NK-92 treated with Interleukin-12 subunit alpha and Interleukin-12 subunit beta, amount 100 ng/mL, for 24 hours (cell line): Measurements from ENCODE around the gene PITRM1.
"Not testable (repeated sequence)": the region's sequence is repeated elsewhere in the genome, so short reads cannot be mapped to it uniquely, and the experiment has no call there.

Experiments used
- DNase-seq: peaks from one replicate; lab custom pipeline; 2025; lab: John Stamatoyannopoulos, UW

The PITRM1 gene

DNA sequence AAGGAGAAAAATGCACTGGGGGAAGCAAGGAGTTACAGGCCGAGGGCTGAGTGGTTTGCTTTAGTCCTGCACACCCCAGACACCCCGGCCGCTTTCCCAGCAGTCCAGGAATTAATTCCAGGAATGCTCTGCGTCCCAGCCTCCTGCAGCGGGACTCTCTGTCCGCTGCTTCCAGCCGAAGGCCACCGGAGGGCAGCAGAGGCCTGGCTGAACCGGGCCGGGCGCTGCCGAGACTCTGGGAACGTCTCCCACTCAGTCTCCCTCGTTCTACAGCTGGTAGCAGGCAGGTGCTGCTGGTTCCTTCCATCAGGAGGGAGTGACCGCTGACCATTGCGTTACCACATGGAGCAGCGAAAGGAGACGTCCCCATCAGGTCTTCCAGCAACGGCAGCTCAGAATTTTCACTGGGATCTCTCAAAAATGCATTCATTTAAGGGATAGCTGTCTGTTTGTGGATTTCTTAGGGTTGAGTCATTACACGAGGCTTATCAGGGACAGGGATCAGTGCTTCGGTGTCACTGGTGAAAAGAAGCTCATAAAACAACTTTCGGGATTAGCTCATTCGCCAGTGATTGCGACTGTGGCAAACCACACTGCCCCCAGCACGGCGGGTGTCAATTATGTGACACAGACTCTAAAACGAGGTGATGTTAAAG is 24.9 kb upstream of the PITRM1 start:
- peak; percentile 67 for DNase-seq

DNA sequence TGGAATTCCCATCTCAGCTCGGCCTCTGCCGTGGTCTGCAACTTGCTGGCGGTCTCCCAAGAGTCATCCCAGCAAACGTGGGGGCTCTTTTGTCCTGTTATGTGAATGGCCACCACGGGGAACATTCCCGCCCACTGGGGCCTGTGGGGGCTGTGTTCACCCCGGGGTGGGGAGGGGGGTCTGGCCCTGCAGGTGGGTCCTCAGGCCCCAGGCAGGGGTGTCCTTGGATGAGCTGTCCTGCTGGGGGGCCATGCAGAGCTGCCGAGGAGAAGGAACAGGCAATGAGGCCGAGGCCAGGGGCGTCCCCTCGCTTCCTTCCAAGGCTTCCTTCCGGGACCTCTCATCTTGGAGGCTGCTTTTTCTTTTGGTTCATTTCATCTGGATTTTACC is 24.4 kb upstream of the PITRM1 start:
- DNase-seq: no peak

DNA sequence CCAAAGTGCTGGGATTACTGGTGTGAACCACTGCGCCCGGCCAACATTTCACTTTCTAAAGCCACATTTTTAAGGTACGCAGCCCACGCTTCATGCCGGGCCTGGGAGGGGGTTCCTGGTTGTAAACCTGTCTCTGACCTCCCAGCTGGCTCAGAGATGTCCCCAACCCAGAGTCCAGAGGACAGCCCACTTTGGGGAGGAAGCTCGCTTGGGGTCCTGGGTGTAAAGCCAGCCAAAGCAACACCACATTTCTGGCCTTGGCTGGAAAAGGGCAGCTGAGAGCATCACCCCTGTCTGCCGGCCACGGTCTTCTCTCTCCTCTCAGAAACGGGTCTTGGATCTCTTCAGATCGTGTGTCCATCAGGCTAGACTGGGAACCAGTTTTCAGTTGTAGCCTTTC is 23.9 kb upstream of the PITRM1 start:
- no peak for DNase-seq

GRCh38 chr10:3195726-3196125 is 23.1 kb upstream of the PITRM1 start:
- no peak for DNase-seq

DNA sequence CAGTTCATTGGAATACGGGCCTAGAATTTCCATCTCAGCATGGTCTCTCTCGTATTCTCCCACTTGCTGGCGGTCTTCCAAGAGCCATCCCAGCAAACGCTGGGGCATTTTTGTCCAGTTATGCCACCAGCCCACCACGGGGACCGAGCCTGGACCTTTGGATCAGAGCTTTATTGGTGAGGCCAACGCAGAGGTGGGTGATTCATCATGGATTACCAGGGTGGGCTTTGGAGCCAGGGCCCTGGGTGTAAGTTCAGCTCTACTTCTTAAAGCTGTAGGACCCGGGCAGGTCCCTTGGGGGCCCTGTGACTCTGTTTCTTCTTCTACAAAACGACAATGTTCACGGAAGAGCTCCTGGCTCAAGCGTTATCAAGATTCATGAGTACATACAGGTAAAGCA is 22.7 kb upstream of the PITRM1 start:
- no peak for DNase-seq

GRCh38 chr10:3194871-3195270 is 22.3 kb upstream of the PITRM1 start:
- no peak for DNase-seq

- no peak for DNase-seq
Observed at GRCh38 chr10:3193751-3194150, 21.2 kb upstream of the PITRM1 start.

DNA sequence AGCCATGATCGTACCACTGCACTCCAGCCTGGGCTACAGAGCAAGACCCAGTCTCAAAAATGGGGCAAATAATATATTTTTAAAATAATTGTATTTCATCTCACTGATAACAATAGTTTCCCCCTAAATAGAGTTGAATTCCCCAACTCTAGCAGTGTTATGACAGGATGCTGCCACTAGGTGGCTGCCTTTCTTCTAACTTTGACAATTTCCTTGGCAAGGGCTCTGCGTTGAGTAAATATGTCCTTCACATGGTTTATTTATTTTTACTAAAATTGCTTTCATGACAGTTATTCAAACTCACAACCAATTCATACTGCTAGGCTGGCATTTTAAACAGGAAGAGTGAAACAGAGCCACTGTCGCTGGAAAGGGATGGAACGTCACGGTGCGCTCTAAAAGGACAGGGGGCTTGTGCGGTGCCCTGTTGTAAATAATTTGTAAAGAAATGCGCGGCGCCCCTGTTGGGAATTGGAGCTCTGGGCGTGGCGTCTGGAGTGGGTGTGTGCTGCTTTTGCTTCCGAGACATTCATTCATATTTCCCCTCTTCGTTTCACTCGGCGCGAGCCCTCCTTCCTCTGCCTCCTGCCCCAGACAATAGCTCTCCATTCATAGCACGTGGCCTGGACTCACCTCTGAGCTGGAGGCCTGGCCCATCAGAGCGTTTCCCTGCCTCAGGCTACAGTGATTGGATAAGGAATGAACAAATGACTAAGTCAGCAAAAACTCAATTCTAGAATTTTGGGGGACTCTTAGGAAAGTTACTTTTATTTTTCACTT is 20.5 kb upstream of the PITRM1 start:
- DNase-seq: peak; percentile 24

DNA sequence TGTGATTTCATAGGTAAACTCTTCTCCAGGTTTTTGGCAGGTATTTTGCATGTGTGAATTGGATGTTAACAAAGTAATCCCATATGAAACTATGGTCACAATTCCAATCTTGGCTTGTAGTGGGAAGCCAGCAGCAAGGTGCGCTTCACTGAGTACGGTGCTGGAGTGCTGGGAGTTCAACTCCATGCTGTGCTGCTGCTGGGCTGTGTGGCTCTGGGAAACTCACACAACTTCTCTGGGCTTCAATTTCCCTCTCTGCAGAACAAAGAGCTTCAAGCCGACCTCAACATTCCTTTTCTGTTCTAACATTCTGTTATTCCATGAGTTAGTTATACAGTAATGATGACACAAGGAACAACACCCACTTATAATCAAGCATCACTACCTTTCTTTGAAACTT is 18.2 kb upstream of the PITRM1 start:
- no peak for DNase-seq

- not testable (repeated sequence) for DNase-seq
Observed at GRCh38 chr10:3187229-3187628, 14.6 kb upstream of the PITRM1 start.

DNA sequence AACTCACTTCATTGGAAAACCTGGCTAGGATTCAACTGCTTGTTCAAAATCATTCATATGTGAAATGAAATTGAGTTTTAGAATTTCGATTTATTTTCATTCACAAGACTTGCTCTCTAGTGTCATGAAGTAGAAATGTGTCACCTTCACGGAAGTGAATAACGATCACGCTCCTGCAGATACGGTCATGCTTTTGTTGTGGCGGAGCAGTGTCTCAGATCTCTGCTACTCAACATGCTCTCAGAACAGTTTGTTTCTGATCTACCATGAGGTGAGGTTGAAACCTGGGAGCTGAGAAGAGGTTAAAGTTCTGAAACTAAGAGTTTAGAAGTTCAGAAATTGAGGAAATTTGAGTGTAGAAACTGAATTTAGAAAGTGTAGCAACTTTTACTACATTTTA is 13.8 kb upstream of the PITRM1 start:
- no peak for DNase-seq

DNA sequence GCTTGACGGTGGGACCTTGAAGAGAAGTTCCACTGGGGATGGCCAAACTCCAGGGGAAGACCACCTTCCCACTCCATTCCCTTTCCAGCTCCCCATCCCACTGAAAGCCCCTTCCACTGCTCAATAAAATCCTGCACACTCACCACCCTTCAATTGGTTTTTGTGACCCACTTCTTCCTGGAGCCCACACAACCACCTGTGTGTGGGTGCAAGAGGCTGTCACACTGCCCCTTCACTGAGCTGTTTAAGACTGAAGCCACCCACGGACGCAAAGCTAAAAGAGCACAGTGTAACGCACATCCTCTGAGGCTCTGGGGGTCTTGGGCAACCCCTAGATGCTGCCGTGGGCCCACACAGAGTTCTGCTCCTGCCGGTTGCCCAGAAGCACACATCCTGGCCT is 12.8 kb upstream of the PITRM1 start:
- DNase-seq: no peak

GRCh38 chr10:3180355-3181025 is 7.9 kb upstream of the PITRM1 start:
- no peak for DNase-seq

DNA sequence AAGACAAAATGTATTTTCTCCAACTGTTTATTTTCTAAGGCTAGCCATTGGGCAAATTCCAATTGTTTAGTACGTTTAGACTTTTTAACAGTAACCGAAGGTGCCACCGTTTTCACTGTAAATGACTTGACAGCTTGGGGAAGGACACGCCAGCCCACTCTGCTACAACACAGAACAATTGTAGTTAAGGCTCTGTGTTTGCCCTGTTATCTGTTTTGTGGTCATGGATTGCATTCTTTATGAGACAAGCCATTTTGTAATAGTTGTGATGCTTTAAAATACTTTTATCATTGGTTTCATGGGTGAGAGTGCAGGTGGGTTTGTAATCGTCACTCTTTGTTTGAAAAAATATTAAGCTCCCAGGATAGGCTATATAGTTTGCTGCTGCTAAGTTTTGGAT is 6.6 kb upstream of the PITRM1 start:
- no peak for DNase-seq

DNA sequence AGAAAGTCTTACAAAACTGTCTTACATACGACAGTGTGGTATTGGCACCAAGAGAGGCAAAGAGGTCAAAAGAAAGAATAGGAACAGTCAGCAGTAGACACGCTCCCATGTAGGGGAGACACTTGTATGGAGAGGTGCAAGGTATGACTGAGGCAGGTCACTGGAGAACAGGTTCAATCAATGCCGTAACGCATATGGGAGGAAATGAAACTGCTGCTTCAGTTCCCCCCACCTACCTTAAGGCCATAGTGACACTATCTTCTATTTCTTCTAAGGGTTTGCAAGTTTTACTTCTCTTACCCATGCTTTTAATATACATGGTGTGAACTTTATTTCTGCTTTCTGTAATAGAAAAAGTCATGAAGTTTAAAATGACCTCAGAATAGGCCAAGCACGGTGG is 5.5 kb upstream of the PITRM1 start:
- no peak for DNase-seq

GRCh38 chr10:3173171-3173878 is 743 bp upstream of the PITRM1 start:
- DNase-seq: peak; percentile 79

- DNase-seq: no peak
Observed at GRCh38 chr10:3172081-3172445, 519 bp downstream of the PITRM1 start.

GRCh38 chr10:3171488-3171887 is 1.1 kb downstream of the PITRM1 start:
- not testable (repeated sequence) for DNase-seq

- DNase-seq: no peak
Observed at GRCh38 chr10:3169673-3170072, 2.9 kb downstream of the PITRM1 start.

DNA sequence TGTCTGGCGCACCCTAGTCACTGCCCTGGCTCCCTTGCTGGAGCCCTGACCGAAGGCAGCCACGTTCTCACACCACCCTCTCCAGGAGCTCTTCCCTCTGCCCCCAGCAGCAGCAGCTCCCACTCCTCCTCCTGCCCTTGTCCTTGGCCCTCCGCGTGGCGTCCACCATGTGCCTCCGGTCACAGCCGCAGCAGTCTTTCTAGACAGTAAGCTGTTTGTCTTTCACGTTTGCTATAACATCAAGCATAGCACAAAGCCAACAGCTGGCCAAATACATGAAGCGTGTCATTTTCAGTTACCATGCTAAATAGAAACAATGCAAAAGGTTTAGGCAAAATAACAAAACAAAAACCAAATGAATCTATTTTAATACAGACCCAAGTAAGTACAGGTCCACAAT is 3.3 kb downstream of the PITRM1 start:
- DNase-seq: no peak

- DNase-seq: no peak
Observed at GRCh38 chr10:3167611-3168330, 4.8 kb downstream of the PITRM1 start.
